SKM-1 treated with dmso at 0.1 percent for 144 hours (cell line): ENCODE measurements around the gene SLC4A2.

Experiments used
- DNase-seq: peaks from one replicate; lab custom pipeline; 2025; ENCODE audit not compliant: unreplicated experiment; lab: John Stamatoyannopoulos, UW

The SLC4A2 gene

DNA sequence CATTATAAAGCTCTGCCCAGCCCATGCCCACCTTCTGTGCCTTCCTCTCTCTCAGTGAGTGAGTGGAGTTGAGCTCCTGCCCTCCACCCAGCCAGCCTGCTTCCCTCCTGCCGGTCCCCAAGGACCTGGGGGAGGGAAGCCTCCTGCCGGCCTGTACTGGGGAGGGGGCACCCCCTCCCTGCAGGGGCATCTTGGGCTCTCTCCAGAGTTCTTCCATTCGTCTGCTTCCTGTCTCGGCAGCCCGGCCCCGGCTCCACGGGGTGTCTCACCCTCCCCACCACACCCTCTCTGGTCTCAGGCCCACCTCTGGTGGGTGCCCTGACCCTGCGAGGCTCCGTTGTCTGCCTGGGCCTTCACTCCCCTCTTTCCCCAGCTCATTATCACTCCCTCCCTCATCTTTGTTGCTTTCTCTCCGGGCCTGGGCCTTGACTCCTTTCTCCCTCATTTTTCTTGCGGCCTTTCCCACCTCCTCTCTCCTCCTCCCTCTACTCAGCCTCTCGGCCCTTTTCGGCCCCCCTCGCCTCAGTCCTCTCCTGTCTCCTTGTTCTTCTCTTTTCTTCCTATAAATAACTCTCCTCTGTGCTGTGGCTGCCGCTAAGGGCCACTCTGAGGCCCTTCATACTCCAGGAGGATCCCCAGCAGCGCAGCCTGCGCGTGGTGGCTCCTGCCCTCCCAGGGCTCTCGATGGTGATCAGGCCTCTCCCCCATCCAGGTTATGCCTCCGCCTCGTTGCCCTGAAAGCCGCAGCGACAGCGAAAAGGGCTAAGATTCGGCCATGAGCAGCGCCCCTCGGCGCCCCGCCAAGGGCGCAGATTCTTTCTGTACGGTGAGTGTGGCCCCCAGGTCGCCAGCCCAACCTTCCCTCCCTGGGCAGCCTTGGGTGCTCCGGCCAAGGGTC, 2.1 kb downstream of the SLC4A2 start:
- no peak for DNase-seq

DNA sequence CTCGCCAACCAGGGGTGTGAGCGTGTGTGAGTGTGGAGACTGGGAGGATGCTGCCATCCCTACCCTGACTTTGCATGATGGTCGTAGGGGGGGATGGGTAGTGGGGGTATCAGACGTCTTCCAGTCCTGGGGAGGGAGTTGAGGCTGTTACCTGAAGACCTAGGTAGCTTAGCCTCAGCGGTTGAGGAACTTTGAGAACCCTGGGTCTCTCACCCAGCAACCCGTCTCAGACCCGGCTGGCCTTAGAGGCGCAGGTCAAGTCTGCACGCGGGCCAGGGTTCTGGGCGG, 2.7 kb downstream of the SLC4A2 start:
- no peak for DNase-seq

DNA sequence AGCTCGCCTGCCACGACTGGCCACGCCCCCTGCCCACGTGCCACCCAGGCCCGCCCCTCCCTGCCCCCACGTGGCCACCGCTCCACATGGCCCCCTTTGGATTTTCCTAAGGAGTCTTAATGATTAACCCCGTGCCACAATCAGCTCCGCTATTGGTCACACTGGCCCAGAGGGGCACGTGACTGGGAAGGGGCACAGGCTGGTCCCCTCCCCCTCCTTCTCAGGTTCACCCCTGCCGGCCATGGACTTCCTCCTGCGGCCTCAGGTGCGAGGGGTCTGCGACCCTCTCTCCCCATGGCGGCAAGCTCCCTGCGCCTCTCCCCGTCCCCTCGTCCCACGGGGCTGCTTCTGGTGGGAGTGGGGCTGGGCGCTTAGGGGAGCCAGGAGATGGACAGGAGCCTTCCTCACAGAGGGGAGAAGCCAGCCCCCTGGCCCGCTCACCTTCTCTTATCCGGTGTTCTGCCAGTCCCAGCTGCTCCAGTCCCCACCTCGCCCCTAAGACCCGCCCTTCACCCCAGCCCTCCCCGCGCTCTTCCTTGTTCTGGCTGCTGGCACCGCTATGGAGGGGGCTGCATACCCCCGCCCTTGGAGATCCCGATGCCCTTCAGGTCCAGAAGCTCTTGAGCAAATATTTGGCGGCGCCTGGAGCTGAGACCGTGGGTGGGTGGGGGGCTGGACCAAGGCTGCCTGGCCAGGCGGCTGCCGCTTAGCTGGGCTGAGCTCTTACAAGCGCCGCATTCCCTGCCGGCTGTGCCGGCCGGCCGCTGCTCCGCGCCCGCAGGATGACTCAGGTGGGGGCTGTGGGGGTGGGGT, 3.2 kb downstream of the SLC4A2 start:
- no peak for DNase-seq

DNA sequence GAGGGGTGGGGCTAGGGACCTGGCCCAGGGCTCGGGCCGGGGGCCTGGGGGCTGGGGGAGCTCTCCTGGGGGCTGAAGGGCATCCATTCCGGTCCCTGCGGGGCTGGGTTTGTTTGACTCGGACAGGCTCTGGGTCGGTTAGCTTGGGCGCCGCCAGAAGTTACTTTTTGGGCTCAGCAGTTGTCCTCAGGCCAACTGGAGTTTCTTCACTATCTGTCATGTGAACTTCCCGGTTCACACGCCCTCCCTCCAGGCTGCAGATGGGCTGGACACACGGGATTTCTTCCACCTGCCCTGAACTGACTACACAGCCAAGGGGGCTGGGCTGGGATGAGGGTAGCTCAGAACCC, 3.8 kb downstream of the SLC4A2 start:
- DNase-seq: no peak

DNA sequence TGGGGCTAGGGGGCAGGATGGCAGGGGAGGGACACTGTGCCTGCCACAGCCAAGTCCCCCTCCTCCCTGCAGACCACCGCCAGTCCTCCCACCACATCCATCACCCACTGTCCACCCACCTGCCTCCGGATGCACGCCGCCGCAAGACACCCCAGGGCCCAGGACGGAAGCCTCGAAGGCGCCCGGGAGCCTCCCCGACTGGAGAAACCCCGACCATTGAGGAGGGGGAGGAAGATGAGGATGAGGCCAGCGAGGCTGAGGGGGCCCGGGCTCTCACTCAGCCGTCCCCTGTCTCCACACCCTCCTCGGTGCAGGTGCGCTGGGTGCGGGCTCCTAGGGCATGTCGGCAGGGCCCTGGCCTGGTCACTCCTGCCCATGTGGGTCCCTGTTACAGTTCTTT, 5.1 kb downstream of the SLC4A2 start:
- no peak for DNase-seq

DNA sequence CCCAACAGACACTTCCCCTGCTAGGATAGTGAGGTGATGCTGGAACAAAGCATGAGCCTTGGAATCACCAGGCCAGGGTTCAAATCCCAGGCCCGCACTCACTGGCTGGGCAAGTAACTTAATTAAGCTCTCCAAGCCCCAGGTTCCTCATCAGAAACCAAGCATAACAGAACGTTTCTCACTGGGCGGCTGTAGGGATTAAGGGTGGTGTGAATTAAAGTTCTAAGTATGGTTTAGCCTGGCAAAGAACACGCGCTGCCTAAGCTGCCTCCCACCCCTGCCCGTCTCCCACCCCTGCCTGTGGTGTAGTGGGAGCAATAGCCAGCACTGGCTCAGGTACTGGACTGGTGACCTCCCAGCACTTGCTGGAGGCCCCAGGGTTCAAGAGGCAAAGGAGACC, 5.6 kb downstream of the SLC4A2 start:
- DNase-seq: no peak

DNA sequence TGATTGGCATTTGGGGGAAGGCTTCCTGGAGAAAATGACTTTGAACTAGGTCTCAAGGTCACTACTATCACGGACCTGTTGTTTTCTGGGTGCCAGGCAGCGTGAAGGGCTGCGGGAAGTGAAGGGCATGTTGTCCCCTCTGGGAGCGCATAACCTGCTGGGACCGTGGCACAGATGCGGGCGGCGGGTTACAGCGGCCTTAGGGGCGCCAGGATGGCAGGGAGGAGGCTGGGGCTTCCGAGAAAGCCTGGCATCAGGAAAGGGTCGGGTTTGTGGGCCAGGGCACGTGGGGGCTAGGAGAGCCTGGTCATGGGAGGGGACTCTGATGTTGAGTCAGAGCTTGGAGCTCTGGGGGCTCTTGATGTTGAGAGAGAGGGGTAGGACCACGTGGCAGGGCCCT, 6.1 kb downstream of the SLC4A2 start:
- no peak for DNase-seq

DNA sequence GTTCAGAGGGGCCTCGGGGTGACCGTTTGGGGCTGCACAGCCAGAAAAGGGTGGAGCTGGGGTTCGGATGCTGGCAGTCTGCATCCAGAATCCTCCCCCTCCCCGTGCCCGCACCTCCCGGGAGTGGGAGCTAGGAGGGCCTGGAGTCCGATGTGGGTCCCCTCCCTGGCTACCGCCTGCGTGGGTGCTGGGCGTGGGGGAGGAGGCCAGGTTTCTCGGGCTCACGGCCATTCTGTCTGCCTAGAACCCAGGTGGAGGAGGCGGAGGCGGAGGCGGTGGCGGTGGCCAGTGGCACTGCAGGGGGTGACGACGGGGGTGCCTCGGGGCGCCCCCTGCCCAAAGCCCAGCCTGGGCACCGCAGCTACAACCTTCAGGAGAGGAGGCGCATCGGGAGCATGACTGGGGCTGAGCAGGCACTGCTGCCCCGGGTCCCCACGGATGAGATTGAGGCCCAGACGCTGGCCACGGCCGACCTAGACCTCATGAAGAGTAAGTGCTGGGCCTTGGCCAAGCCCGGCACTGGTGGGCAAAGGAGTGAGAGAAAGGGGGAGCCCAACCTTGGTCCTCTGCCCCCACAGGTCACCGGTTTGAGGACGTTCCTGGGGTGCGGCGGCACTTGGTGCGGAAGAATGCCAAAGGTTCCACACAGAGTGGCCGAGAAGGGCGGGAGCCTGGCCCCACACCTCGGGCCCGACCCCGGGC, 7.0 kb downstream of the SLC4A2 start:
- no peak for DNase-seq

DNA sequence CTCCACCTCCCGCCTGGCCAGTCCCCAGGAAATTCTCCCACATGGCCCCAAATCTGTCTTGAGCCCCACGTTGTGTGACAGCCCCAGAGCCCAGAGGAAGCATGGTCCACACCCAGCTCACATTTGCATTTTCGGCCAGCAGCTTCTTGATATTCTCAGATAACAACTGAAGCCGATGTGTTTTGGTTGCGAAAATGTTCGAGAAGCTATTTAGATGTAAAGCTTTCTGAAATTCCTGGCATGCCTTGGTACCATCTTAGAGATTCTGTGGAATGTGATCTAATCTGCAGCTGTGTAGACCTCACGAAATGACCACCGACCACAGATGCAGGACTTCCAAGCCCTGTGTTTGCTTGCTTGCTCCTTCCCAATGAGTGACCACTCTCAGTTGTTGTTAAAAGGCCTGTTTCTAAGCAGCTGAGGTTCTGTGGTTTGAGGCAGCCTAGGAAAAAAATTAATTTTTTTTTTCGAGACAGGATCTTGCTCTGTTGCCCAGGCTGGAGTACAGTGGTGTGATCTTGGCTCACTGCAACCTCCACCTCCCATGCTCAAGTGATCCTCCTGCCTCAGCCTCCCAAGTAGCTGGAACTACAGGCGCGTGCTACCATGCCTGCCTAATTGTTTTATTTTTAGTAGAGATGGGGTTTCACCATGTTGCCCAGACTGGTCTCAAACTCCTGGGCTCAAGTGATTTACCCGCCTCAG, 8.8 kb downstream of the SLC4A2 start:
- no peak for DNase-seq

DNA sequence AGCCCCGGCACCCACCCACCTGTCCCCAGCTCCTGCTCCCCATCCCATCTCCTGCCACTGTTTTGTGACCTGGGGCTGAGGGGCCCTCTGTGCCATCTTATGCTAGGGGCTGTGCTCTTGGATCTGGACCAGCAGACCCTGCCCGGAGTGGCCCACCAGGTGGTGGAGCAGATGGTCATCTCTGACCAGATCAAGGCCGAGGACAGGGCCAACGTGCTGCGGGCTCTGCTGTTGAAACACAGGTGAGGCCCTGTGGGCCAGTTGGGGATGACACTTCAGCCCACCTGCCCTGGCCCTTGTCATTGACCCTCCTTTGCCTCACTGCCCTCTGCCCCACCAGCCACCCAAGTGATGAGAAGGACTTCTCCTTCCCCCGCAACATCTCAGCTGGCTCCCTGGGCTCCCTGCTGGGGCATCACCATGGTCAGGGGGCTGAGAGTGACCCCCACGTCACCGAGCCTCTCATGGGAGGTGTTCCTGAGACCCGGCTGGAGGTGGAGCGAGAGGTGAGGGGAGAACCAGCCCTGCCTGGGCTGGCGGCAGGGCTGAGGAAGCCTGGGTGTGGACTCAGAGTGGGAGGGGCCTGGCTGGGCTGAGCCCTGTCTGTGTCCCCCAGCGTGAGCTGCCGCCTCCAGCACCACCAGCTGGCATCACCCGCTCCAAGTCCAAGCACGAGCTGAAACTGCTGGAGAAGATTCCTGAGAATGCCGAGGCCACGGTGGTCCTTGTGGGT, 10.6 kb downstream of the SLC4A2 start:
- no peak for DNase-seq

DNA sequence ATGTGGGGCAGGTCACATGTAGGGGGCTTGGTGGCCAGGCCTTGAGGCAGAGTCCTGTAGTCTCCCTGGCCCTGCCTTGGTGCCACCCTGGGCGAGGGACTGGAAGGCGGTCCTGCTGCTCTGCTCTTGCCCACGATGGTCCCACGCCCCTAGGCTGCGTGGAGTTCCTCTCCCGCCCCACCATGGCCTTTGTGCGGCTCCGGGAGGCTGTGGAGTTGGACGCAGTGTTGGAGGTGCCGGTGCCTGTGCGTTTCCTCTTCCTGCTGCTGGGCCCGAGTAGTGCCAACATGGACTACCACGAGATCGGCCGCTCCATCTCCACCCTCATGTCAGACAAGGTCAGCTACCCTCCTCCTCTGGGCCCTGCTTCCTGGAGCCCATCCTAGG, 11.2 kb downstream of the SLC4A2 start:
- no peak for DNase-seq

DNA sequence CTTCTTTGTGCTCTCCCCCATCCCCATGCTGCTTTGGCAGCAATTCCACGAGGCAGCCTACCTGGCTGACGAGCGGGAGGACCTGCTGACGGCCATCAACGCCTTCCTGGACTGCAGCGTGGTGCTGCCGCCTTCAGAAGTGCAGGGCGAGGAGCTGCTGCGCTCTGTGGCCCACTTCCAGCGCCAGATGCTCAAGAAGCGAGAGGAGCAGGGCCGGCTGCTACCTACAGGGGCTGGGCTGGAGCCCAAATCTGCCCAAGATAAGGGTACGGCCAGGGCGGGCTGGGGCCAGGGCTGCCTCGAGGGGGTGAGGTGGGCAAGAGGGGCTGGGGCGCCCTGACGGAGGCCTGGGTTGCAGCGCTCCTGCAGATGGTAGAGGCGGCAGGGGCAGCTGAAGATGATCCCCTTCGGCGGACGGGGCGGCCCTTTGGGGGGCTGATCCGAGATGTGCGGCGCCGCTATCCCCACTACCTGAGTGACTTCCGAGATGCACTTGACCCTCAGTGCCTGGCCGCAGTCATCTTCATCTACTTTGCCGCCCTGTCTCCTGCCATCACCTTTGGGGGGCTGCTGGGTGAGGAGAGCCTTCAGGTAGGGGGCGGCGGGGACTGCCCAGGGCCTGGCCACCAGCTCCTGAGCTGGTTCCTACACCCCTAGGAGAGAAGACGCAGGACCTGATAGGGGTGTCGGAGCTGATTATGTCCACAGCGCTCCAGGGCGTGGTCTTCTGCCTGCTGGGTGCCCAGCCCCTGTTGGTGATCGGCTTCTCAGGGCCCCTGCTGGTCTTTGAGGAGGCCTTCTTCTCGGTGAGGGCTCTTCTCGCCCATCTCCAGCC, 11.9 kb downstream of the SLC4A2 start:
- DNase-seq: no peak

DNA sequence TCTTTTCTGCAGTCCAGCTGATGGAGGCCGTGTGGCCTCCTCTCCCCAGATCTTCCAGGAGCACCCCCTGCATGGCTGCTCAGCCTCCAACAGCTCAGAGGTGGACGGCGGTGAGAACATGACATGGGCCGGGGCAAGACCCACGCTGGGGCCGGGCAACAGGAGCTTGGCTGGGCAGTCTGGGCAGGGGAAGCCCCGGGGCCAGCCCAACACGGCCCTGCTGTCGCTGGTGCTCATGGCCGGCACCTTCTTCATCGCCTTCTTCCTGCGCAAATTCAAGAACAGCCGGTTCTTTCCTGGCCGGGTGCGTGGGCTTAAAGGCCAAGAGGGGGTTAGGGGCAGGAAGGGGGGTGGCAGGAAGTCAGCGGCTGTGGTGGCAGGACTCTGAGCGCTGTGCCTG, 14.6 kb downstream of the SLC4A2 start:
- DNase-seq: no peak

DNA sequence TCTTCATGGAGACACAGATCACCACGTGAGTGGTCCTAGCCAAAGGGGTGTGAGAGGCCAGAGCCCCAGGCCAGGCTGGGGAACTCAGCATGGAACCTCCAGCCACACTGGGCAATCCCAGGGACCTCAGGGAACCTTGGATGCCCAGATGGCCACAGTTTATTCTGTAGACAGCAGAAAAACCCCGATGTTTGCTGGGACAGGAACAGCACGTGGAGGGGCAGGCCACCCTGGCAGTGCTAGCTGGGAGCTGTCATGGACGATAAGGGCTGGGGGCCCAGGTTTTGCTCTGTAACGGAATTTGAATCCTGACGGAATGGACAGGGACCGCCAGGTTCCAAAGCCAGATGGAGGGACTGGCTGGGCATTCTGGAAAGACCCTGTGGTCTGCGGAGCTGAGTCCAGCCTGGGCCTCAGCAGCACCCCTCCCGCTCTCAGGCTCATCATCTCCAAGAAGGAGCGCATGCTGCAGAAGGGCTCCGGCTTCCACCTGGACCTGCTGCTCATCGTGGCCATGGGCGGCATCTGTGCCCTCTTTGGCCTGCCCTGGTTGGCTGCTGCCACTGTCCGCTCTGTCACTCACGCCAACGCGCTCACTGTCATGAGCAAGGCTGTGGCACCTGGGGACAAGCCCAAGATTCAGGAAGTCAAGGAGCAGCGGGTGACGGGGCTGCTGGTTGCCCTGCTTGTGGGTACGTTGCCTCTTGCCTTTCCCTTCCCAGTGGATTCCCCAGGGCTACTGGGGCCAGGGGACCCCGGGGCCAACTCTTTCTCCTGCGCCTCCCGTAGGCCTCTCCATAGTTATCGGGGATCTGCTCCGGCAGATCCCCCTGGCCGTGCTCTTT, 15.7 kb downstream of the SLC4A2 start:
- no peak for DNase-seq

DNA sequence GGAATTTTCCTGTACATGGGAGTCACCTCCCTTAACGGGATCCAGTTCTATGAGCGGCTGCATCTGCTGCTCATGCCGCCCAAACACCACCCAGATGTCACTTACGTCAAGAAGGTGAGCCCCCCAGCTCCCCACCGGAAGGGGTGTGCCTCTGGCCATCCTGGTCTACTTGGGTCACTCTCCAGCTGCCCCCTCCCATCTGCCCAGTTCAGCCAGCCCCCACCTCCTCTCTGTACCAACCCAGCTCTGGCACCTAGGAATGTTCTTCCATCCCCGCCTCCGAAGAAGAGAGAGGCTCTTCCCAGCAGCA, 16.2 kb downstream of the SLC4A2 start:
- DNase-seq: no peak

DNA sequence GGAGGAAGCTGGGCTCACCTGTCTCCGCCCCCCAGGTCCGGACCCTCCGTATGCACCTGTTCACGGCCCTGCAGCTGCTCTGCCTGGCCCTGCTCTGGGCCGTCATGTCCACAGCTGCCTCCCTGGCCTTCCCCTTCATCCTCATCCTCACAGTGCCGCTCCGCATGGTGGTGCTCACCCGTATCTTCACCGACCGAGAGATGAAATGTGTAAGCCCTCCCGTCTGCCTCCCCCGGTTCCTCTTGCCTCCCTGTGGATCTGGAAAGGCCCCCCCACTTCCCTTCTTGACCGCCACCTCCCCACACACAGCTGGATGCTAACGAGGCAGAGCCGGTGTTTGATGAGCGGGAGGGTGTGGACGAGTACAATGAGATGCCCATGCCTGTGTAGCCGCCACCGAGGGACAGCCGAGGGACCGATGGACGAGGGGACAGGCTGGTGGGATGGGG, 16.6 kb downstream of the SLC4A2 start:
- DNase-seq: no peak

DNA sequence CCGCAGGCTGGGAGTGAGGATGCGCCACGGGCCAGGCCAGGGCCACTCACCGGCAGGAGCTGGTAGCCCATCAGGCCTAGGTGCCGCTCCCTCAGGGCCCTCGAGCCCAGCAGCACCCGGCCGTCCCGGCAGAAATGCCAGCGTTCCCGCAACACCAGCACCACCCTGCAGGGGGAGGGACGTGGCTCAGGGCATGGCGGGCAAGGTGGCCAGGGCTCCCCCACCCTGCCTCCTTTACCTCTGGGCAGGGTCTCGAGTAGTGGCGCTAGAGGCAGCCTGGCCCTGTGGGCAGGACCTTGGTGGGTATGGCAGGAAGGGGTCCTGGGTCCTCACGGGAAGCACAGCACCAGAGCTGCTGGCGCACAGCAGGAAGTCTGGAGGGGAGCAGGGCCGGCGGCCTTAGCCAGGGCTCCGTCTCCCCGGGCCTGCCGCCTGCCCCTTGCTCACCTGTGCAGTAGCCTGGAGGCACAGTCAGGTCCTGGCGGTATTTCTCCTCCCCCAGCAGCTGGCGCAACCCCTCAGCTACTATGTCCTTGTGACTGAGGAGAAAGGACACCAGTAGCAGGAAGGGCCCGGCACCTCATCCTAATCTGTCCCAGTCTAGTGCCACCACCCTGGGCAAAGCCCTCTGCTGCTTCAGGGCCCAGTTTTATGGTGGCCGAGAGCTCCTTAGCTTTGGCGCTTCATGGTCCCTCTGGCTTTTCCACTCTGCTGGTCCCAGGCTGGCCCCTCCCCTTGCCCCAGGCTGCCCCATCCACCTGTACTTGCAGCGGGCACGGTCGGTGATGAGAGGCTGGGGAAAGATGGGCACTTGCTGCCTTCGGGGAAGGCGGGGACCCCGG, 17.7 kb downstream of the SLC4A2 start:
- no peak for DNase-seq

DNA sequence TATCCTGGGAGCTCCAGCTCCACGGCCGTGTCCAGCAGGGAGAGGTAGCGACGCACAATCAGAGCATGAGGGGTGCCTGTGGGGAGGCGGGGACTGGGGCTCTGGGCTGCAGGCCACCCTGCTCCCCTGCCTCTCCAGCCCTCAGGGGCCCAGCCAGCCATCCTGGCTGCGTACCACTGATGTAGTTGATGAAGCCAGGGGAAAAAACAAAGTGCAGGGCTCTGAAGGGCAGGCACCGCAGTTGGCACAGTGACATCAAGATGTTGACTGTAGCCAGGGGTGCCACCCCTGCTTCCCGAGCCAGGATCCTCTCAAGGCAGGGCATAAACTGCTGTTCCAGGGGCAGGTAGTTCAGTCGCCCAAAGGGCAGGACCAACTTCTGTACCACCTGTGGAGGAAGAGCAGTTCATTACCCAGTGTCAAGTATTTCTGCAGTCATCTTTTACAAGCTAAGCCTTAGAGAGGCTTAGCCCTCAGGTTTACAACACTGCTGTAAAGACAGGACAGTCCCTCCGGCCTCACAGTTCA, 18.4 kb downstream of the SLC4A2 start:
- DNase-seq: no peak
